K562 (cell line): Measurements from ENCODE around the gene ACCSL. TPM values are rescaled to one million over a fixed set of nuclear protein-coding genes. Genes with fewer than 3 reads are reported as not detected.

Source experiments
- ATAC-seq: fragments of 200-7000 bp; cut with Tn5 transposase; 3 replicates; pipeline ENCODE4 v1.9.1; 2020; ENCODE audit warnings: moderate library complexity
- BruUV-seq: library from RNA; stranded (reverse); fragments of 400-500 nt; replicated peaks from 2 replicates; lab custom pipeline; 2021; lab: Mats Ljungman, UMichigan
- CTCF ChIA-PET: fragments of 300-600 bp; formaldehyde crosslinking; extraction: SDS; loops from one replicate; lab custom pipeline; 2021; ENCODE audit warnings: low intra/inter-chr PET ratio; lab: Yijun Ruan, JAX
- POLR2A ChIA-PET: fragments of 300-600, 350-650 bp; sonication (Branson Sonifier 250); formaldehyde crosslinking; extraction: SDS; loops from one replicate; lab custom pipeline; 2021; ENCODE audit warnings: antibody characterized with exemption, inconsistent platforms; lab: Yijun Ruan, JAX
- DNase-seq, 4 experiments: peaks; one replicate each; pipeline versions ENCODE4 v3.0.0 to v3.0.0-alpha.2; 2011 to 2018; ENCODE audit warnings: low spot score in 3 of 4, mixed read lengths in 3 of 4; ENCODE audit errors: extremely low read depth in 1 of 4
- FAIRE-seq: peaks from 2 replicates; lab custom pipeline; 2011; peaks lifted over from hg19 to GRCh38; lab: Jason Lieb, UNC
- H2AFZ ChIP-seq: 2 replicates; pipeline ENCODE4 v1.6.0; 2011; ENCODE audit warnings: low read depth, low read length, control low read depth, inconsistent platforms
- H3K27ac ChIP-seq: fragments of 200-600 bp; 3 replicates; pipeline ENCODE4 v1.8.0; 2011; ENCODE audit warnings: low read depth, mild to moderate bottlenecking, control low read depth, inconsistent platforms, low read length, moderate library complexity, mixed read lengths; ENCODE audit errors: extremely low read depth
- H3K27me3 ChIP-seq, 2 experiments: fragments of 300-600 bp in 1 of 2; 2 replicates in 1 of 2; 3 replicates in 1 of 2; pipeline versions ENCODE4 v1.6.0 to v1.8.0; 2011; ENCODE audit warnings: inconsistent platforms in 2 of 2, low read length in 2 of 2, mild to moderate bottlenecking in 1 of 2, mixed read lengths in 1 of 2, moderate library complexity in 1 of 2; ENCODE audit not compliant: control insufficient read depth in 2 of 2, insufficient read depth in 2 of 2
- H3K36me3 ChIP-seq: fragments of 300-600 bp; 3 replicates; pipeline ENCODE4 v1.8.0; 2011; ENCODE audit warnings: mild to moderate bottlenecking, low read length, inconsistent platforms; ENCODE audit not compliant: control insufficient read depth, insufficient read depth
- H3K4me1 ChIP-seq, 2 experiments: fragments of 200-600 bp in 1 of 2; replicated peaks in 1 of 2; 2 replicates in 1 of 2; 3 replicates in 1 of 2; pipeline versions ENCODE4 v1.5.1 to v1.8.0; 2011; ENCODE audit warnings: inconsistent platforms in 2 of 2, low read length in 2 of 2, mild to moderate bottlenecking in 1 of 2, mixed read lengths in 1 of 2, moderate library complexity in 1 of 2; ENCODE audit not compliant: control insufficient read depth in 2 of 2, insufficient read depth in 2 of 2
- H3K4me2 ChIP-seq: 2 replicates; pipeline ENCODE4 v1.6.1; 2011; ENCODE audit warnings: low read length, control low read depth, inconsistent platforms, mixed read lengths; ENCODE audit not compliant: insufficient read depth
- H3K4me3 ChIP-seq: fragments of 200-600 bp; sonication (generic), shearing (Covaris generic); 2 replicates; pipeline ENCODE4 v1.5.1; 2016; ENCODE audit warnings: control low read depth, inconsistent platforms
- H3K79me2 ChIP-seq: fragments of 200-600 bp; 3 replicates; pipeline ENCODE4 v1.8.0; 2011; ENCODE audit warnings: low read length, inconsistent platforms; ENCODE audit not compliant: control insufficient read depth, insufficient read depth
- H3K9ac ChIP-seq, 2 experiments: 2 replicates each; pipeline versions ENCODE4 v1.6.0 to v1.6.1; 2011; ENCODE audit warnings: low read depth in 2 of 2, low read length in 2 of 2, control low read depth in 1 of 2, inconsistent platforms in 1 of 2, mild to moderate bottlenecking in 1 of 2, mixed read lengths in 1 of 2; ENCODE audit not compliant: insufficient read depth in 1 of 2
- H3K9me1 ChIP-seq: one replicate; pipeline ENCODE4 v1.6.0; 2011; ENCODE audit warnings: inconsistent platforms, mild to moderate bottlenecking, low read length, moderate library complexity; ENCODE audit not compliant: control insufficient read depth, insufficient read depth
- H3K9me3 ChIP-seq: replicated peaks from 2 replicates; pipeline ENCODE4 v1.5.1; 2011; ENCODE audit warnings: low read depth, low read length, inconsistent platforms; ENCODE audit not compliant: control insufficient read depth, insufficient read depth
- H4K20me1 ChIP-seq: replicated peaks from 2 replicates; pipeline ENCODE4 v1.6.1; 2011; ENCODE audit warnings: low read length, inconsistent platforms, mixed read lengths; ENCODE audit not compliant: control insufficient read depth, insufficient read depth
- ATF7 ChIP-seq: fragments of 450-650 bp; IDR thresholded peaks from 2 replicates; pipeline ENCODE4 v1.7.1; 2014; ENCODE audit warnings: mild to moderate bottlenecking, moderate library complexity
- GABPA ChIP-seq: fragments of 200-800 bp; sonication (Bioruptor generic); conservative IDR thresholded peaks from 2 replicates; pipeline ENCODE4 v1.6.1; 2016; ENCODE audit warnings: low read depth, missing genetic modification characterization, missing compliant biosample characterization
- GABPB2 ChIP-seq: fragments of 250-450 bp; sonication (Bioruptor Pico); conservative IDR thresholded peaks from 2 replicates; pipeline ENCODE4 v1.5.1; 2021; ENCODE audit warnings: mild to moderate bottlenecking
- HMG20A ChIP-seq: fragments of 450-650 bp; formaldehyde crosslinking; conservative IDR thresholded peaks from 2 replicates; pipeline ENCODE4 v1.4.0; 2020; ENCODE audit warnings: mild to moderate bottlenecking, mixed read lengths
- KDM1A ChIP-seq, 2 experiments: fragments of 450-650 bp; IDR thresholded peaks; 2 replicates each; pipeline ENCODE4 v1.6.1; 2016; ENCODE audit warnings: mild to moderate bottlenecking in 2 of 2
- MAZ ChIP-seq, 2 experiments: fragments of 450-650 bp in 1 of 2; sonication (generic) in 1 of 2; formaldehyde crosslinking; IDR thresholded peaks in 1 of 2; conservative IDR thresholded peaks in 1 of 2; 2 replicates each; pipeline versions ENCODE4 v1.4.0 to v1.5.0; 2020; ENCODE audit warnings: mild to moderate bottlenecking in 1 of 2, missing genetic modification reagents in 1 of 2
- MEF2D ChIP-seq: conservative IDR thresholded peaks from 2 replicates; pipeline ENCODE4 v1.6.1; 2016; ENCODE audit warnings: low read depth, missing genetic modification characterization, missing compliant biosample characterization
- NR4A1 ChIP-seq, 2 experiments: fragments of 250-450 bp in 1 of 2; fragments of 450-650 bp in 1 of 2; sonication (Bioruptor Pico) in 1 of 2; IDR thresholded peaks; 2 replicates each; pipeline versions ENCODE4 v1.4.0 to v1.6.1; 2016 to 2020; ENCODE audit warnings: mild to moderate bottlenecking in 2 of 2, missing compliant biosample characterization in 1 of 2, missing genetic modification characterization in 1 of 2, moderate library complexity in 1 of 2
- SMARCB1 ChIP-seq: IDR thresholded peaks from 2 replicates; pipeline ENCODE4 v1.6.1; 2011; ENCODE audit warnings: improper control_type of control experiment, low read depth; ENCODE audit not compliant: insufficient read length
- STAG1 ChIP-seq: sonication (generic); formaldehyde crosslinking; IDR thresholded peaks from 2 replicates; pipeline ENCODE4 v1.5.0; 2020; ENCODE audit warnings: missing genetic modification reagents, borderline replicate concordance
- ZNF23 ChIP-seq: fragments of 250-450 bp; sonication (Bioruptor Pico); IDR thresholded peaks from 2 replicates; pipeline ENCODE4 v1.4.0; 2020; ENCODE audit warnings: mild to moderate bottlenecking
- ZNF24 ChIP-seq: fragments of 450-650 bp; IDR thresholded peaks from 2 replicates; pipeline ENCODE4 v1.6.1; 2016
- ZNF431 ChIP-seq: sonication (generic); formaldehyde crosslinking; IDR thresholded peaks from 2 replicates; pipeline ENCODE4 v1.8.0; 2022; ENCODE audit warnings: mild to moderate bottlenecking, missing genetic modification reagents
- ZNF77 ChIP-seq: fragments of 250-450 bp; sonication (Bioruptor Pico); IDR thresholded peaks from 2 replicates; pipeline ENCODE4 v1.5.0; 2020
- WGBS: fragments of 100-300 bp; shearing (Covaris generic); methylation state at CpG from one replicate; pipeline ENCODE4 v1.1.6; 2016; ENCODE audit warnings: low coverage, mixed read lengths; ENCODE audit not compliant: insufficient coverage; ENCODE audit errors: missing lambda C conversion rate; 5-methylcytosine and 5-hydroxymethylcytosine counted together
- in situ Hi-C: fragments of 300-500 bp; cut with MboI; formaldehyde crosslinking; loops from 4 replicates; pipeline ENCODE4 v1.15.0; 2018; ENCODE audit warnings: inconsistent platforms, mixed read lengths
- intact Hi-C: fragments of 100-400 bp; cut with micrococcal nuclease; formaldehyde crosslinking; loops from 2 replicates; pipeline ENCODE4 v1.14.2; 2022
- polyA plus RNA-seq, 8 experiments: library from polyadenylated mRNA; depleted of rRNA in 4 of 8; stranded (reverse) in 5 of 8; unstranded in 3 of 8; fragments of >200 nt; fragmentation: Nextera tagmentation in 2 of 8; fragmentation: Illumina TruSeq in 1 of 8; extraction: Ambion mirVana in 2 of 8; extraction: Trizol in 1 of 8; gene quantifications; 2 replicates each; pipeline versions ENCODE4 v1.2.1 to v1.2.3, GENCODE V29; 2011 to 2014; ENCODE audit warnings: inconsistent platforms in 1 of 8, missing spikeins in 1 of 8
- total RNA-seq, 7 experiments: library from RNA; depleted of rRNA in 6 of 7; stranded (reverse); fragments of >200 nt in 6 of 7; fragmentation: Illumina TruSeq in 2 of 7; extraction: Trizol in 2 of 7; gene quantifications; 2 replicates each; pipeline versions ENCODE4 v1.2.1 to v1.2.3, GENCODE V29; 2011 to 2021; ENCODE audit warnings: low replicate concordance in 1 of 7
- TF ChIP-seq, protein P1 (sequence below), 2 experiments: fragments of 450-650 bp in 1 of 2; sonication (generic) in 1 of 2; formaldehyde crosslinking; conservative IDR thresholded peaks; 2 replicates each; pipeline versions ENCODE4 v1.4.0 to v1.8.1; 2020 to 2022; ENCODE audit warnings: mild to moderate bottlenecking in 1 of 2, missing genetic modification reagents in 1 of 2

ACCSL gene
- total and polyA plus RNA-seq, 9 of the 15 experiments (the other 6 are each of a cell fraction or from before 2014, with no cell fraction given) = not detected

DNA sequence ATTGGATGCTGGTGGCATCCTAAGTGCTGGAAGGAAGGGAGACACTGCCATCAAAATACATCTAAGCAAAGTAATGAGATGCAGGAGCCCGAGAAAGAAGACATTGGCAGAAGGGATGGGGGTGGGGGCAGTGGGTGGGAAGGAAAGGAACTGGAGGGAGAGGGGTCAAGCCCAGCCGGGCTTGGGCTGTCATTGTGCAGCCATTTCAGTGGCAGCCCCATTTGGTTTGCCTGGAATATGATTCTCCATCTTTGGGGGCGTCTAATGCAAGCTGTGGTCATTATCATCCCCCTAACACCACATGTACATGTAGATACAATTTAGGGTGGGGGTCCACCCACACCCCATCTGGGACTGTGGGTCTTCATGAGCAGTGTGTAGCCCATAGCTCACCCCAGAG lies 13.9 kb upstream of the ACCSL start:
- POLR2A ChIA-PET = interaction anchor here (0.6 to 1.0 kb wide), 5 partner anchors 14 to 1273 kb away, joined by 3 to 6 read pairs (median 3); partner anchors contain the start of genes ACCSL and C11orf96
- H3K4me1 ChIP-seq = peaks cover 0 to 2% of the 10 kb centered on the region in 2 experiments; a peak in 2 of 5 replicates
- H3K9me1 ChIP-seq = no peaks in the 10 kb centered on the region
- 0% methylated on average over 1 of the region's 3 CpGs for WGBS
- H3K27ac ChIP-seq = no peak overlapping the region
- FAIRE-seq (no peak), ATAC-seq (no peak), DNase-seq (no peak)
- BruUV-seq = no TSS peak
- H2AFZ ChIP-seq = no peak overlapping the region
- intact Hi-C loops (no loop called here), in situ Hi-C loops (no loop called here)
- CTCF ChIA-PET = no interaction called here
- H3K4me2 ChIP-seq = no peak overlapping the region
- no peaks in the 10 kb centered on the region for H3K9me3 ChIP-seq
- no peak for TF ChIP-seq STAG1 (CRISPR knock-in tag)
- TF ChIP-seq MAZ (CRISPR knock-in tag; conservative IDR thresholded peaks at IDR 0.05 in 1 of 2, IDR thresholded peaks at IDR 0.05 in 1 of 2) = no peak
- no peaks in the 10 kb centered on the region for H3K79me2 ChIP-seq
- H4K20me1 ChIP-seq = no peaks in the 10 kb centered on the region
- no peak overlapping the region for H3K9ac ChIP-seq
- peaks cover 15 to 25% of the 10 kb centered on the region in 2 experiments; a peak in 4 of 5 replicates for H3K27me3 ChIP-seq
- H3K36me3 ChIP-seq = no peaks in the 10 kb centered on the region
- H3K4me3 ChIP-seq = no peak overlapping the region

DNA sequence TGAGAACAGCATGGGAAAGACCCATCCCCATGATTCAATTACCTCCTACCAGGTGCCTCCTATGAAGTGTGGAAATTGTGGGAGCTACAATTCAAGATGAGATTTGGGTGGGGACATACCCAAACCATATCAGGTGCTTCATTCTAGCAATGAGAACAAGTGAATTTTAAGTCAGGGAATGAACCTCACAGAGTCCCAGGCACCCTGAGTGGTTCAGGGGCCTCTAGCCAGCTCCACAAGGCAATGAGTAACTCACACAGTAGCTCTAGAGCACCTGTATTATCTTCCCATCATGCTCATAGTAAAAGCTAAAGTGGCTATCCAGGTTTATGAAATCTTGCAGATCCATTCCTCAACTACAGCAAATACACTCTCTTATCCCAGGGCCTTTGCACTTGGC lies 13.1 kb upstream of the ACCSL start:
- ATAC-seq (no peak), FAIRE-seq (no peak), DNase-seq (no peak)
- no TSS peak for BruUV-seq
- Histone ChIP-seq H3K27ac (no peak overlapping the region), H3K4me1 (peaks cover 0 to 2% of the 10 kb centered on the region in 2 experiments; a peak in 2 of 5 replicates), H3K4me2 (no peak overlapping the region), H3K27me3 (peaks cover 15 to 25% of the 10 kb centered on the region in 2 experiments; a peak in 4 of 5 replicates), H3K9me1 (no peaks in the 10 kb centered on the region), H3K4me3 (no peak overlapping the region), H2AFZ (no peak overlapping the region), H3K79me2 (no peaks in the 10 kb centered on the region), H4K20me1 (no peaks in the 10 kb centered on the region), H3K36me3 (no peaks in the 10 kb centered on the region), H3K9ac (no peak overlapping the region), H3K9me3 (no peaks in the 10 kb centered on the region)
- ChIA-PET POLR2A (interaction anchor here (0.7 to 1.0 kb wide), 4 partner anchors 13 to 63 kb away, joined by 3 read pairs; partner anchors contain the start of gene ACCSL), CTCF (no interaction called here)
- intact Hi-C loops = no loop called here
- in situ Hi-C loops = loop anchor here (5.0 kb wide), 1 partner anchor 87 kb away; no protein-coding TSS in a partner anchor
- TF ChIP-seq ZNF431 (CRISPR knock-in tag) (no peak), GABPA (tag) (no peak), ZNF77 (CRISPR knock-in tag) (no peak), HMG20A (no peak), ZNF24 (no peak), KDM1A (IDR thresholded peaks at IDR 0.05) (no peak), NR4A1 (CRISPR knock-in tag; IDR thresholded peaks at IDR 0.05) (no peak), NR4A1 (tag; IDR thresholded peaks at IDR 0.05) (no peak), GABPB2 (CRISPR knock-in tag) (no peak), ATF7 (no peak), ZNF23 (CRISPR knock-in tag) (no peak), MEF2D (no peak), SMARCB1 (no peak)
- TF ChIP-seq, protein P1, sequence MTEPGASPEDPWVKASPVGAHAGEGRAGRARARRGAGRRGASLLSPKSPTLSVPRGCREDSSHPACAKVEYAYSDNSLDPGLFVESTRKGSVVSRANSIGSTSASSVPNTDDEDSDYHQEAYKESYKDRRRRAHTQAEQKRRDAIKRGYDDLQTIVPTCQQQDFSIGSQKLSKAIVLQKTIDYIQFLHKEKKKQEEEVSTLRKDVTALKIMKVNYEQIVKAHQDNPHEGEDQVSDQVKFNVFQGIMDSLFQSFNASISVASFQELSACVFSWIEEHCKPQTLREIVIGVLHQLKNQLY (CRISPR knock-in tag; conservative IDR thresholded peaks at IDR 0.05) = no peak
